ENCODE results near the gene SLC37A1.

The SLC37A1 gene

GRCh38 chr21:42574234-42575027 is 60.8 kb downstream of the SLC37A1 start:
- Histone ChIP-seq H2AFZ (no peak overlapping the region), H3K36me3 (ENCODE audit: control insufficient read depth, insufficient read depth, low read length) (no peaks in the 10 kb centered on the region), H3K27ac (no peak overlapping the region), H3K9me3 (ENCODE audit: control insufficient read depth, low read length) (no peaks in the 10 kb centered on the region), H3K4me2 (ENCODE audit: low read length) (no peak overlapping the region), H3K27me3 (ENCODE audit: control insufficient read depth, insufficient read depth, low read length) (no peaks in the 10 kb centered on the region), H3K9ac (no peak overlapping the region), H3K79me2 (no peaks in the 10 kb centered on the region), H3K4me1 (peaks cover 6% of the 10 kb centered on the region), H3K4me3 (ENCODE audit: low read depth, low read length) (no peak overlapping the region)
- no peak for TF ChIP-seq CTCF (IDR thresholded peaks at IDR 0.05)

- Histone ChIP-seq H3K27ac (no peak overlapping the region), H3K4me1 (peaks cover 6% of the 10 kb centered on the region), H3K9ac (no peak overlapping the region), H2AFZ (no peak overlapping the region), H3K36me3 (ENCODE audit: control insufficient read depth, insufficient read depth, low read length) (no peaks in the 10 kb centered on the region), H3K4me3 (ENCODE audit: low read depth, low read length) (no peak overlapping the region), H3K9me3 (ENCODE audit: control insufficient read depth, low read length) (no peaks in the 10 kb centered on the region), H3K4me2 (ENCODE audit: low read length) (no peak overlapping the region), H3K79me2 (no peaks in the 10 kb centered on the region), H3K27me3 (ENCODE audit: control insufficient read depth, insufficient read depth, low read length) (no peaks in the 10 kb centered on the region)
- no peak for TF ChIP-seq CTCF (IDR thresholded peaks at IDR 0.05)
Measured at GRCh38 chr21:42575111-42575510, 61.5 kb downstream of the SLC37A1 start.

DNA sequence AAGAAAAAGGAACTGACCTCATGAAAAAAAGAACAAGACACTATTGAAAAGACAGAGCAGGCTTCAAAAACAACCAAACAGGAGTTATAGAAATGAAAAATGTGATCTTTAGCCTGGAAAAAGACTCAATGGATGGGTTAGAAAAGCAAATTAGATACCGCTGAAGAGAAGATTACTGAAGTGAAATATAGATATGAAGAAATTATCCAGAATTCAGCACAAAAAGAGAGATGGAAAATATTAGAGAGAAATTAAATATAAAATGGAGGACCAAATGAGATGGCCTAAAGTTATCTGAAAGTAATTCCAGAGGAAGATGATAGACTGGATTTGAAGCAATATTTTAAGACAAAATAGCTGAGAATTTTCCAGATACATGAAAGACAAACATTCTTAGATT is 63.0 kb downstream of the SLC37A1 start:
- H3K4me1 ChIP-seq, result peaks cover 6% of the 10 kb centered on the region
- no peak overlapping the region for H3K4me2 ChIP-seq (ENCODE audit: low read length)
- no peaks in the 10 kb centered on the region for H3K27me3 ChIP-seq (ENCODE audit: control insufficient read depth, insufficient read depth, low read length)
- H3K36me3 ChIP-seq (ENCODE audit: control insufficient read depth, insufficient read depth, low read length), result no peaks in the 10 kb centered on the region
- H3K27ac ChIP-seq, result no peak overlapping the region
- no peaks in the 10 kb centered on the region for H3K79me2 ChIP-seq
- no peaks in the 10 kb centered on the region for H3K9me3 ChIP-seq (ENCODE audit: control insufficient read depth, low read length)
- H3K9ac ChIP-seq, result no peak overlapping the region
- H3K4me3 ChIP-seq (ENCODE audit: low read depth, low read length), result no peak overlapping the region
- H2AFZ ChIP-seq, result no peak overlapping the region
- TF ChIP-seq CTCF (IDR thresholded peaks at IDR 0.05), result no peak

- Histone ChIP-seq H2AFZ (no peak overlapping the region), H3K36me3 (ENCODE audit: control insufficient read depth, insufficient read depth, low read length) (no peaks in the 10 kb centered on the region), H3K4me3 (ENCODE audit: low read depth, low read length) (no peak overlapping the region), H3K9ac (no peak overlapping the region), H3K27ac (no peak overlapping the region), H3K27me3 (ENCODE audit: control insufficient read depth, insufficient read depth, low read length) (no peaks in the 10 kb centered on the region), H3K4me2 (ENCODE audit: low read length) (no peak overlapping the region), H3K4me1 (peaks cover 6% of the 10 kb centered on the region), H3K9me3 (ENCODE audit: control insufficient read depth, low read length) (no peaks in the 10 kb centered on the region), H3K79me2 (no peaks in the 10 kb centered on the region)
- no peak for TF ChIP-seq CTCF (IDR thresholded peaks at IDR 0.05)
Measured at GRCh38 chr21:42578034-42578433, 64.4 kb downstream of the SLC37A1 start.
